ENCODE results near the gene POLR3GL. TPM values are rescaled to one million over a fixed set of nuclear protein-coding genes. Genes with fewer than 3 reads are reported as not detected.
A peak's percentile ranks its signal among the peaks of the same experiment; 100 is the strongest.

Gene POLR3GL
- total RNA-seq, 1 donor from 2014 or later: 45.6 TPM

GRCh38 chr1:145979746-145980456 is 15.4 kb downstream of the POLR3GL start:
- Histone ChIP-seq H3K27me3 (ENCODE audit: low read depth) (no peaks in the 10 kb centered on the region), H3K36me3 (peaks cover 10% of the 10 kb centered on the region), H3K27ac (replicated peaks) (peak overlapping the region; percentile 99), H3K4me1 (peaks cover 78% of the 10 kb centered on the region), H3K4me3 (peak overlapping the region; percentile 58), H3K9me3 (replicated peaks) (no peaks in the 10 kb centered on the region)
- TF ChIP-seq CTCF (IDR thresholded peaks at IDR 0.05; ENCODE audit: borderline replicate concordance): no peak
- intact Hi-C loops (cut with micrococcal nuclease): loop anchor here (5.0 to 10.0 kb wide), 2 partner anchors 32 to 65 kb away; partner anchors contain the start of genes ITGA10 and PEX11B
- DNase-seq: no peak

DNA sequence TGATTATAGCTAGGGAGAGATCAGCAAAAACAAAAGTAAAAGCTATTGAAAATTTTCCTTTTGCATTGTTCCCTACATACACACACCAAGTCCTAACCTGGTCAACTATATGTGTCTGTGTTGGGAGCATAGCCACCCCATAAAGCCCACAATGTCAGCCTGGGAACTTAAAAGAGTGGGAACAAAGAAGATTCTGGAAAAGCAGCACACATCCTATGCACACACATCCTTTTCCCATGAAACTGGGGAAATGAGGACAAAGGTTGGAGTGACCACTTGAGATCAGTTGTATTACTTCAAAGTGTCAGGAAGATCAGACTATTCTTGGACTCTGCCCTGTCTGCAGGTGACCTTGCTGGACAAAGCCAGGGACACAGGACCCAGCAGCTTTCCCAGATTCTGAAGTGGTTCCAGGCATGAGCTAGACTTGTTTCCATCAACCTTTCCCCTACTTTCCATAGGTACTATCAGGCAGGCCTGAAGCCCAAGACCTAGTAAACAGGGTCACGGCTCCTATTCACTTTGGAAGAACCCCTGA is 16.0 kb downstream of the POLR3GL start:
- no peak for DNase-seq
- peak overlapping the region; percentile 58 for H3K4me3 ChIP-seq
- H3K27ac ChIP-seq (replicated peaks): peak overlapping the region; percentile 99
- no peaks in the 10 kb centered on the region for H3K9me3 ChIP-seq (replicated peaks)
- peaks cover 84% of the 10 kb centered on the region for H3K4me1 ChIP-seq
- intact Hi-C loops (cut with micrococcal nuclease): no loop called here
- H3K27me3 ChIP-seq (ENCODE audit: low read depth): no peaks in the 10 kb centered on the region
- H3K36me3 ChIP-seq: peaks cover 5% of the 10 kb centered on the region
- TF ChIP-seq CTCF (IDR thresholded peaks at IDR 0.05; ENCODE audit: borderline replicate concordance): no peak

GRCh38 chr1:145982010-145982723 is 17.7 kb downstream of the POLR3GL start:
- intact Hi-C loops (cut with micrococcal nuclease): no loop called here
- no peak for TF ChIP-seq CTCF (IDR thresholded peaks at IDR 0.05; ENCODE audit: borderline replicate concordance)
- peaks cover 97% of the 10 kb centered on the region for H3K4me1 ChIP-seq
- peak overlapping the region; percentile 99 for H3K27ac ChIP-seq (replicated peaks)
- H3K4me3 ChIP-seq: peak overlapping the region; percentile 58
- H3K9me3 ChIP-seq (replicated peaks): no peaks in the 10 kb centered on the region
- no peaks in the 10 kb centered on the region for H3K27me3 ChIP-seq (ENCODE audit: low read depth)
- peaks cover under 1% of the 10 kb centered on the region for H3K36me3 ChIP-seq
- no peak for DNase-seq

DNA sequence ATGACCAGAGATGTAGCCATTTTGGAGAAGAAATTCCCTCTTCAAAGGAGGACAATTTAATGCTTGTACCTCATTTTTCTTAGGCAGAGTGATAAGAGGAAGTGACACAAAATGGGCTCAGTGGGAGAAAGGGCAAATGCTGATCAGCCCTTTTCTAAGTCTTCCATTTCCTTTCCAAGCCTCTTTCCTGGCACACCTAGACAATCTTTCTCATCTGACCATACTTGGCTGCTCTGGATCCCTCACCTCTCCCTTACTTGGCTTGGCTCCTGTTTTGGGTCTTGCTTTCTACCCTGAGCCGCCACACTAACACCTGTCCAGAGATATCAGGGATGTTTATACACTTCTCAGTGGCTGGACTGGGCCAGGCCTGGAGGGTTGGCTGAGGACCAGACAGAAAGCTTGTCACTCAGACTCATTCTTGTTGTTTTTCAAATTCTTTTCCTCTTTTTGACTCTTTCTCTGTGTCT is 18.8 kb downstream of the POLR3GL start:
- peak overlapping the region; percentile 99 for H3K27ac ChIP-seq (replicated peaks)
- peak overlapping the region; percentile 58 for H3K4me3 ChIP-seq
- intact Hi-C loops (cut with micrococcal nuclease): no loop called here
- TF ChIP-seq CTCF (IDR thresholded peaks at IDR 0.05; ENCODE audit: borderline replicate concordance): no peak
- no peaks in the 10 kb centered on the region for H3K27me3 ChIP-seq (ENCODE audit: low read depth)
- H3K9me3 ChIP-seq (replicated peaks): no peaks in the 10 kb centered on the region
- DNase-seq: no peak
- H3K36me3 ChIP-seq: no peaks in the 10 kb centered on the region
- peaks cover 93% of the 10 kb centered on the region for H3K4me1 ChIP-seq

- H3K36me3 ChIP-seq: no peaks in the 10 kb centered on the region
- H3K4me3 ChIP-seq: peak overlapping the region; percentile 58
- no peaks in the 10 kb centered on the region for H3K27me3 ChIP-seq (ENCODE audit: low read depth)
- no peak for TF ChIP-seq CTCF (IDR thresholded peaks at IDR 0.05; ENCODE audit: borderline replicate concordance)
- DNase-seq: no peak
- H3K27ac ChIP-seq (replicated peaks): peak overlapping the region; percentile 99
- H3K9me3 ChIP-seq (replicated peaks): no peaks in the 10 kb centered on the region
- intact Hi-C loops (cut with micrococcal nuclease): no loop called here
- peaks cover 88% of the 10 kb centered on the region for H3K4me1 ChIP-seq
Observed at GRCh38 chr1:145983960-145984830, 19.7 kb downstream of the POLR3GL start.
